ENCODE measurements around the gene WRAP53.
A peak's percentile ranks its signal among the peaks of the same experiment; 100 is the strongest.

WRAP53 gene

DNA sequence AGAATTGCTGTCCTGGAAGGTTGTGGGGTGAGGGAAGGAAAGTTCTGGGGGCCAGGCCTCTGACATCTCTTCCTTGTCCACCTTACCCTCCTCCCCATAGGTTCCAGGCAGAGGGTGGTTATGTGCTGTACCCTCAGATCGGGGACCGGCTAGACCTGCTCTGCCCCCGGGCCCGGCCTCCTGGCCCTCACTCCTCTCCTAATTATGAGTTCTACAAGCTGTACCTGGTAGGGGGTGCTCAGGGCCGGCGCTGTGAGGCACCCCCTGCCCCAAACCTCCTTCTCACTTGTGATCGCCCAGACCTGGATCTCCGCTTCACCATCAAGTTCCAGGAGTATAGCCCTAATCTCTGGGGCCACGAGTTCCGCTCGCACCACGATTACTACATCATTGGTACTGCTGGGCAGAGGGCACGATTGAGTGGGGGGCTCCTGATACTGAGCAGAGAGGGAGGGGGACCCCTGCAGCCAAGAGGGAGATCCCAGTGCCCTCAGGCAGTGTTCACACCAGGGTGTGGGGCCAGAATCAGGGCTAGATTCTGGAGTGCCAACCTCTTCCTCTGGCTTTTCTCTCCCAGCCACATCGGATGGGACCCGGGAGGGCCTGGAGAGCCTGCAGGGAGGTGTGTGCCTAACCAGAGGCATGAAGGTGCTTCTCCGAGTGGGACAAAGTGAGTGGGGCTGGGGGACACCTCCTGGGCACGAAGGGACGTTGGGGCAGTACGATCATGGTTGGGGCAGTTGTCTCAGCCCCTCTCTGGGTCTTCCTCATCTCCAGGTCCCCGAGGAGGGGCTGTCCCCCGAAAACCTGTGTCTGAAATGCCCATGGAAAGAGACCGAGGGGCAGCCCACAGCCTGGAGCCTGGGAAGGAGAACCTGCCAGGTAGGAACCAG is 19.8 kb downstream of the WRAP53 start:
- no peak for DNase-seq (ENCODE audit: low read depth in 3 of 3, low spot score in 1 of 3)

DNA sequence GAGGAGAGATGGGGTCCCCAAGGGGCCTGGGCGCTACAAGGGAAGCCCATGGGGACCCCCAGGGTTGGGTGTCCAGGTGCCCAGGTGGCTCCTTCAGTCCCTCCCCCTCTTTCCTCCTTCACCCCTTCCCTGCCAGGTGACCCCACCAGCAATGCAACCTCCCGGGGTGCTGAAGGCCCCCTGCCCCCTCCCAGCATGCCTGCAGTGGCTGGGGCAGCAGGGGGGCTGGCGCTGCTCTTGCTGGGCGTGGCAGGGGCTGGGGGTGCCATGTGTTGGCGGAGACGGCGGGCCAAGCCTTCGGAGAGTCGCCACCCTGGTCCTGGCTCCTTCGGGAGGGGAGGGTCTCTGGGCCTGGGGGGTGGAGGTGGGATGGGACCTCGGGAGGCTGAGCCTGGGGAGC is 20.8 kb downstream of the WRAP53 start:
- no peak for DNase-seq (ENCODE audit: low read depth in 3 of 3, low spot score in 1 of 3)

DNA sequence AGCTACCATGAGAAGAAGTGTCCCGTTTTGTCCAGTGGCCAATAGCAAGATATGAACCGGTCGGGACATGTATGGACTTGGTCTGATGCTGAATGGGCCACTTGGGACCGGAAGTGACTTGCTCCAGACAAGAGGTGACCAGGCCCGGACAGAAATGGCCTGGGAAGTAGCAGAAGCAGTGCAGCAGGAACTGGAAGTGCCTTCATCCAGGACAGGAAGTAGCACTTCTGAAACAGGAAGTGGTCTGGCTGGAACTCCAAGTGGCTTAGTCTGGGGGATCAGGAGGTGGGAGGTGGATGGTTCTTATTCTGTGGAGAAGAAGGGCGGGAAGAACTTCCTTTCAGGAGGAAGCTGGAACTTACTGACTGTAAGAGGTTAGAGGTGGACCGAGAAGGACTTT is 22.0 kb downstream of the WRAP53 start:
- DNase-seq (ENCODE audit: low read depth in 3 of 3, low spot score in 1 of 3), result no peak

DNA sequence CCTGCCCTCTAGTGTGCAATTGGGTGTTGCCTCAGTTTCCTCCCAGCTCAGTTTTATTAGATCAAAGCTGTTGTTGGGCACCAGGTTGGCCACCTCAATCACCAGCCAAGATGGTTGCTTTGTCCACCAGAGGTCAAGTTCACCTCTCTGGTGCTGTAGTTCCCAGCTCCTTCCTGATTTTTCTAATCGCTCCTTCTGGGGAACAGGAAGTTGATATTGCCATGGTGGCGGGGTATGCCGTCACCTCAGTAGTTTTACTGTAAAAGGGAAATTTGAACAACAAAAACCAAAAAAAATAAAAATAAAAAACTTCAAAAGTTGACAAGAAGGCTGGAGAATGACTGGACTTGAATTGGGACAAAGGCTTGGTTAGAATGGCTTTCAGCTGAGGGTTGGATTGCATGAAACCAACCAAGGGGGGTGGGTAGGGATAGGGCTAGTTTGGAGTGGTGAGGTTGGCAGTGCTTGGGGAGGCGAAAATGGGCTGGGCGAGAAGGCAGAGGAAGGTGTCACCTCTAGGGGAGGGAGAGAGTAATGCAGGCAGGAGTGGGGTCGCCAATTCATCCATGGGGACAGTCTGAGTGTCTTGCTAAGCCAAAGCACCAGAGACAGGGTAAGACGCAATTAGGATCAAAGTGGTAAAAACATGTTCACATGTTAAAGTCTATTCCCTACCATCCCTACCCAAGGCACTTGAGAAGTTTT is 22.9 kb downstream of the WRAP53 start:
- no peak for DNase-seq (ENCODE audit: low read depth in 3 of 3, low spot score in 1 of 3)

DNA sequence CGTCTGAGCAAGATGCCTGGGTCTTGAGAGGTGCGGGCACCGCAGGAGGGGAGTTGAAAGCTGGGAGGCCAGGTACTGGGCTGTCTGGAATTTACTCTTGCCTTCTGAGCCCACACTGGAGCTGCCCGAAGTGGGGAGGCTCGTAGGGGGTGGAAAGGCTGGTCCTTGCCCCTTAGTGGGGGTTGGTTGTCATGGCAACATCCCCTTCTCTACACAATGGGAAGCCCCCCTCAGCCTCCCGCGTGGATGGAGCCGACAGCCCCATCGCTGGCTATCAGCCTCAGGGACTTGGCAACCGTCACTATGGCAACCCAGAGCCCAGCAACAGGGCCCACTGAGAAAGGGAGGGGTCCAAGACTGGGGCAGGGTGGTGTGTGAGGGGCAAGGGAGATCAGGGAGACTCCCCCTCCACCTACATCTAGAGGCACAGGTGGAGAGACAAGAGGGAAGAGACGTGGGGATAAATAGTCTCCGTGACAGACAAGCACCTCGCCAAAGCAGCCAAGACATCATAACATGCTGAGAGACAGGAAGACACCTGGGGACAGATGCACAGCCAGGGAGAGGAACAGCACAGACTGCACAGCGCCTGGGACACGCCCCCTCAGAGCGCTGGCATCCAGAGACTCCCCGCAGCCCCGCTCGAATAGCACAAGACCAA is 24.0 kb downstream of the WRAP53 start:
- no peak for DNase-seq (ENCODE audit: low read depth in 3 of 3, low spot score in 1 of 3)

DNA sequence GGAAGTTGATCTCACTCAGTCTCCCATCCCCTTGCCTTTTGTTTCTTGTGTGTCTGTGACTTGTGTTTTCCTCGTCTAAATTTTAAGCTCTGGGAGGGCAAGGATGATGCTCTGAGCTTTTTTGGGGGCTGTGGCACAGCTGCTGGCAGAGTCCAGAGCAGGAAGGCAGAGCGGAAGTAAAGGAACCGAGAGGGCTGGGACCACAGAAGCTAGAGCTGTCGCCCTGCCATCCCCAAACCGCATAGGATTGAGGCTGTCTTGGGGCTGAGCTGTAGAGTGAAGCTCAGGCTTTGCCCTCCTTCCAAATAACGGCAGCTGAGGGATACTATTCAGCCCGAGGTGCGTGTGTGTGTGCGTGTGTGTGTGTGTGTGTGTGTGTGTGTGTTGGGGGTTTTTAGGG is 25.5 kb downstream of the WRAP53 start:
- no peak for DNase-seq (ENCODE audit: low read depth in 3 of 3, low spot score in 1 of 3)

DNA sequence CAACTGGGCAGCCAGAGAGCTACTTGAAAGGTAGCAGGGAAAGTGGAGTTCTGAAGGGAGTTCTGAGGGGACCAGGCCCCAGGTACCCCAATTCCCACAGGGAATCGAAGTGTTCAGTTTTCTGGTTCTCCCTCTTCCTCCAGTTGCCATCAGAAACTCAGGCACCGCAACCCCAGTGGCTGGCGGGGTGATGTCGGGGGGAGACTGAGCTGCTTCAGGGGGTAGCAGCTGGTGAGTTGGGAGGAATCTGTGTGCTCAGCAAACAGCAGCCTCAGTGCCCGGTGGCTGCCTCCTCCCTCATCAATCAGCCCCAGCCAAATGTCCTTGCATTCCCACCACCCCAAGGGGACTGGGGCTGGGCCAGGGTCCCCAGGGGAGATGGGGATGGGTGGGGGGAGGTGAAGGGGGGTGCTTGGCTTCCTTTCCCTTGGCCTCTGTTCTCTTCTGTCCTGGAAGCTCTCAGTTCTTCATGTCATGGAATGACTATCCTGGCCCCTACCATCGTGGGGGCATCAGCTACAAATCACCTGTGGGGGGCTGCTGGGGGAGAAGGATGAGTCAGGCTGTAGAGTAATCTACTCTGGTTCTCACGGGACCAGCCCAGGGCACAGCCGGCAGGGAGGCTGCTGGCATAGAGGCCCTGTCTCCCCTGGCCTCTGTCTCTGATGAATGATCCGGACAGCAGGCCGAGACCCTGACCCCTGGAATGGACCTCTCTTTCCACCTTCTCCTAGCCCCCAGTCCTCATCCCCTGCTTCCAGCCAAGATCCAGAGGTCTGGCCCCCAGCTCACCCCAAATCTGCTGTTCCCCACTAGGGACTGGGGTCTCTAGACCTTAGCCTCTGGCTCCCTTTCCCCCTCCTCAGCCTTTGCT is 26.7 kb downstream of the WRAP53 start:
- DNase-seq (ENCODE audit: low read depth in 3 of 3, low spot score in 1 of 3), result no peak

DNA sequence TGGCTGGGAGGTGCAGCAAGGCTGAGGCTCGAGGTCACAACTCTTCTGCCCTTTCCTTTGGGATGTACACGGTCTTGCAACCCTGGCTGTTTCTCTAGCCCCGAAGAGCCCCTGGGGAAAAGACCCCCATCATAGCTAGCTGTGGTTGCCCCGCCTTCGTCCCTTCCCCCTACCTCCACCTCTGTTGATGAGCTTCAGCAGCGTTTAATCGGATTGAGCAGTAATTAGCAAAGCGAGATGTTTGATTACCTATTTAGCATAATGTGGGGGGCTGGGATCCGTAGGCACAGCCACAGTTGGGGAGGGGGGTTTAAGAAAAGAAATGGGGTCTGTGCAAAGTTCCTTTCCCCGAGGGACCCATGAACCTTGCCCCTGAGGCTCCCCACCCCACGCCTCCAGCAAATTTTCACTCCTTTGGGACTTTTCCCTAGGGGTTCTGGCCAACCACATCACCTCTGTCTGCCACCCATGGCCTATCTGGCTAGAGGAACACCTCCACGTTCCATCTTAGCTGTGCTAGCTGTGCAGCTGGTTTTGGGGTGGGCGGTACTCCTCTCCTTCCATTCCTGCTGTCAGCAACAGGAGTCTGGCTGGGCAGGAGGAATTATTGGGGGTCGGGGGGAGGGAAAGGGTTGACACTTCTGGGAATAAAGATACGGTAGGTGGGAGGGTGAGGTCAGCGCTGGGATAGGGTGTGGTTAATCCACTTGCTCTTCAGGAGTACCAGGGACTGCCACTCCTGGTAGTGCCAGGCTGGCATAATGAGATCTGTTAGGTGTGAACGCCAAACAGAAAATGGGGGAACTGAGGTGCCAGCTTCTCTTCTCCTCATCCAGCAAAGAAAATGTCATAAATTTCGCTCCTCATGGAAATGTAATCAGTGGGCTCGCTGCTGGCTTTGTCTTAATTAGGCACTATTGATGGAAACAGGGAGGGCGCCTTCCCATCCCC is 27.9 kb downstream of the WRAP53 start:
- no peak for DNase-seq (ENCODE audit: low read depth in 3 of 3, low spot score in 1 of 3)

DNA sequence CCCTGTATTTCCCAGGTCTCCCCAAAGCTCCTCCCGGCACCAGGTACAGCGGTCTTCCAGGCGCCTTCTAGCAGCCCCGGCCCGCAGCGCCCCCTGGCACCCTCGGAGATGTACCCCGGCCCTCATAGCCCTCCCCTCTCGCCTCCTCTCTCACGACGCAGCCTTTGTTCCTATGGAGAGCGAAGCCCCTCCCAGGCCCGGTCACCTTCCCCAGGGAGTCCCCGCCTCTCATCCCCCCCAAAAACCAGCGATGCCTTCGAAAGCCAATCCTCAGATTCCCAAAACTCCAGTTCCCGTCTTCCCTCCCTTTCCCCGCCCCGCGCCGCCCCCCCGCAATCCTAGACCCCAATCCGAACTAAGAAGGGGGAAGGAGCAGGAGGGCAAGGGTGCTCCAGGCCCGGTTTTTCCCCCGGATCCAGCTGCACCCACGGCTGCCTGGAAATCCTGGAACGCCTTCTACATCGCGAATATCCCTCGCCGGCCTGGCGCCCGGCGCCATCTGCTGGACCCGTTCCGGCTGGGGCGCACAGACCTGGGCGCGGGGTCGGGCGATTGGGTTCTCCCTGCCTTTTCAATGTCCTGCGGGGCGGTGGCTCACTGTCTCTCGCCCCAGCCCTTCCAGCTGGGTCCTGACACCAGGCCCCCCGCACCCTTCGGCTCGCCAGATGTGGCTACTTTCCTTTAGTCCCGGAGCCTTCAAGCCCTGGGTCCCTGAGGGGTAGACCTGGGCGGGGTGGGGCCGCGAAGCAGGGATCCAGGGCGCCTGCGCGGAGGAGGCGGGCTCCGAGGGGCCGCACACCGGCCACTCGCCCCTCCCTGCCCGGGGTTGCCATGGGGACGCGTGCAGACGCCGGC is 28.9 kb downstream of the WRAP53 start, which contains the start of gene DNAH2:
Gene DNAH2, plus strand, starts transcription at position 844 of the 855 bp plus-strand sequence. CDS start 1,991 bp downstream, outside the sequence.
- peak in 1 of 3 donors; percentile 21 for DNase-seq (ENCODE audit: low read depth in 3 of 3, low spot score in 1 of 3)

DNA sequence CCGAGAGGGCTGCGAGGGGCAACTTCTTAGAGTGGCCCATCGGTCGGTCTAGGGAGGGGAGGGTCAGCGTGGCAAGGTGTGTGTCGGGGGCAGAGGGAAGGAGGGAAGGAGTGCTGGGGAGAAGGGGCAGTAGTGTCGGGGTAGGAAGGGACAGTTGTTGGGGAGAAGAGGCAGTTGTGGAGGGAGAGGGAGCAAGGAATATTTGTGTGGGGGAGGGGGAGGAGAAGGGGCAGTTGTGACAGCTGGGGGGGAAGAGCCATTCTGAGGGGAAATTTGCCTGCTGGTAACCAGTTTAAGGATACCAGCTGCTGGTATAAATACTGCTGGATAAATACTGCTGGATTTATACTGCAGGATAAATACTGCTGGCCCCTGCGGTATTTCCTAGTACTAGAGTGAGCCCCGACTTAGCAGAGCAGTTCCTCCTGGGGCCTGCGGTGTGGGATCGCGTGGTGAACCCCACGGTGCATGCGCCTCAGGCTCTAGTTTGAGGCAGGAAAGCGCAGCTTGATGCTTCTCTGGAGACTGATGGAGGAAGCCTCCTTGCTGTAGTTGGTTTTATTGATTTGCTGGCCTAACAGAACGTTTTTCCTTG is 29.6 kb downstream of the WRAP53 start:
- no peak for DNase-seq (ENCODE audit: low read depth in 3 of 3, low spot score in 1 of 3)

DNA sequence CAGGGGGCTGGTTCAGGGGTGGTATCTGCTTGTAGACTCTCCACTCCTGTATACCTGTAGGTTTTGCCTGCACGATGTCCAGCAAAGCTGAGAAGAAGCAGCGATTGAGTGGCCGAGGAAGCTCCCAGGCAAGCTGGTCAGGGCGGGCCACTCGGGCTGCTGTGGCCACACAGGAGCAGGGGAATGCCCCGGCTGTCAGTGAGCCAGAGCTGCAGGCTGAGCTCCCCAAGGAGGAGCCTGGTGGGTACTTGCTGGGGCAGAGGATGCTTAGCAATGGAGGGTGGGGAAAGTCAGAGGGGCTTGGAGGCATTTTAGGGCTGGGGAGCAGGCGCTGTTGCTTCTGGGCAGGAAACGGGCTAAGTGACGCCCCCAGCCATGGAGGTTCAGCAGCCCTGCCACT is 31.4 kb downstream of the WRAP53 start:
- no peak for DNase-seq (ENCODE audit: low read depth in 3 of 3, low spot score in 1 of 3)

DNA sequence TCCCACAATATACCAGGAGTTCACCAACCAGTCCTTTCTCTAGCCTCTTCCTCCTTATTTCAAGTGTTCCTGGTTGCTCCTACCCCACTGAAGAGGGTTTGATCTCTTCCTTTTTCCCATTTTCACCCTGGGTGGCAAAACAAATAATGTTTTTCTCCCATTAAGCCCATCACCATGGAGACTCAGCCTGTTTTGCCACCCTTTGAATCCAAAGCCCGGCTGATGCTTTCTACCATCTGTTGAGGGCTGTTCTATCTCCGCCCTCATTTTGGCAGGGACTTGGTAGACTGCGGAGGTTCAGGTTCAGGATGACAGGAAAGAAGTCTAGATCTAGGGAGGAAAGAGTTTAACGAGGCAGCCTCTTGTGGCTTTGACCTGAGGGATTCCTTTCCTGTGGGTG is 31.8 kb downstream of the WRAP53 start:
- DNase-seq (ENCODE audit: low read depth in 3 of 3, low spot score in 1 of 3), result no peak

DNA sequence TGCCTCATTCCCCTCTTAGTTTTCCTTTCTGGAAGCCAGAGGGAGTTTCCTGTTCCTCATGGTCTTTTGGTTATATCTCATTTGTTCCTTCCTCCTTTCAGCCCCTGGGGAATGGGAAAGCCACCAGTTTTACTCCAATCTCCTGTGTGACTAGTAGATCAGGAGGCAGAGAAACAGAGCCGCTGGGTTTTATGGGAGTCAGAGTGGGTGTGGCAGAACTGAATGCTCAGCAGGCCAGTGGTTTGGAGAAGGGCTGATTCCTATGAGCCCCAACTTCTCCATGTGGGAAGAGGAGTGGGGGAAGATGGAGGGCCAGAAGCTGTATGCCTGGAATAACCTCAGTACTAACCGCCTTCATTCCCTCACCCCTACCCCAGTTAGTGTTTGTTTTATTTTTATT is 33.3 kb downstream of the WRAP53 start:
- DNase-seq (ENCODE audit: low read depth in 3 of 3, low spot score in 1 of 3), result no peak

DNA sequence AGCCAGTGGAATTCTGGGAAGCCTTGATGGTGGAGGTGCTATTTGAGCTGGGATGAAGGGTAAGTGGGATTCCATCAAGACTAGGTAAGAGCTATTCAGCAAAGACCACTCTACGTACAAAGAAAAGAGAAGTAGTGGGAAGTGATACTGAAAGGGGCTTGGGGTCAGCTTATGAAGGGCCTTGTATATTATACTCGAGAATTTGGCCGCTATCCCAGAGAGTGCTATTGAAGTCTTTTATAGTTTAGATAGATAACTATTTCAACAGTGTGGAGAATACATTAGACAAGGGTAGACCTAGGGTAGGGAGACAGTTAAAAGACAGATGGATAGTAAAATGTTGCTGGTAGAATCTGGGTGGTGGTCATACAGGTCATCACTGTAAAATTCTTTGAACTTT is 39.6 kb downstream of the WRAP53 start:
- no peak for DNase-seq (ENCODE audit: low read depth in 3 of 3, low spot score in 1 of 3)

DNA sequence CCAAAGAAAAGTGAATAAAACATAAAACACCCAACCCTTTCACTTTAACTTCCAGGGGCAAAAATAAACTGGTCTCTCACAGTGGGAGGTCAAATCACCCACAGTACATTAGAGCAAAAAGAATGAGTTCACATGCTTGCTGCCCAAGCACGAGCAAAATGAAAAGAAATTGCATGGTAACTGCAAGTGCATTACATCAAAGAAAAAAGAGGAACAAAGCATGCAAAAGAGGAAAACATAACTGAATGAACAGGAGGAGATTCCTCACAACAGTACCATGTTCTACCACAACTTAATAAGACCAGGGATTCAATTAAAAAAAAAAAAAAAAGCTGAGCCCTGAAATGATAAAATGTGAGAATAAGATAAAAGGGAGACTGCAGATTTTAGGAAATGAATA is 41.5 kb downstream of the WRAP53 start:
- DNase-seq (ENCODE audit: low read depth in 3 of 3, low spot score in 1 of 3), result no peak

DNA sequence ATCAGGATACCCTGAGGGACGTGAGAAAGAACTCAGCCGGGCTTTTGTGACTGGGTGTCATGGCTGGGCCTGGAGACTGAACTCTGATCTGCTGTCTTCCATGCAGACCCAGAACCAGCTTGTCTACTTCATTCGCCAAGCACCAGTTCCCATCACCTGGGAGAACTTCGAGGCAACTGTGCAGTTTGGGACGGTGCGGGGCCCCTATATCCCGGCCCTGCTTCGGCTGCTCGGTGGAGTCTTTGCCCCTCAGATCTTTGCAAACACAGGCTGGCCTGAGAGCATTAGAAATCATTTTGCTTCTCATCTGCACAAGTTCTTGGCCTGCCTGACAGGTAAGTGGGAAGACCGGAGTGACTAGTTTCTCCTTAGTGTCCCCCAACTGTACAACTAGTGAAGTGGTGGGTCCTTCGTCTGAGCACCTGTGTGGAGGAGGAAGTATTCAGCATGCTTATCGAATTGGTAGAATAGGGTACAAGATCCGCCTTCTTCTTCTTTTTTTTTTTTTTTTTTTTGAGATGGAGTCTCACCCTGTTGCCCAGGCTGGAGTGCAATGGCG is 44.8 kb downstream of the WRAP53 start:
- no peak for DNase-seq (ENCODE audit: low read depth in 3 of 3, low spot score in 1 of 3)

DNA sequence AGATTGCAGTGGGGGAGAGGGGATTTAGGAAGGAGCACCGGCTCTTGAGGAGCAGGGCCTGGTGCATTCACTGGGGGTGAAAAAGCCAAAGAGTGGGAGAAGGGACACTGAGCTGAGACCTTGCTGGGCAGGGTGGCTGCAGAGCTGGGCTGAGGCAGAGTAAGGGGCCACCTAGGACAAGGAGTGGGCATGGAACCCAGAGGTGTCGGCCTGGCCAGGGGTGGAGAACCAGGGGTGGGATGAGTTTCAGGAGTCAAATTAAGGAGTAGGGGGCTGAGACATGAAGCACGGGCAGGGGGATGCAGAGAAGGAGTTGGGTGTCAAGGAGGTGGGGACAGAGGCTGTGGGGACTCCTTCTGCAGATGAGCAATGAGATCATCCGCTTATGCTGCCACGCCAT is 49.3 kb downstream of the WRAP53 start:
- DNase-seq (ENCODE audit: low read depth in 3 of 3, low spot score in 1 of 3), result no peak

DNA sequence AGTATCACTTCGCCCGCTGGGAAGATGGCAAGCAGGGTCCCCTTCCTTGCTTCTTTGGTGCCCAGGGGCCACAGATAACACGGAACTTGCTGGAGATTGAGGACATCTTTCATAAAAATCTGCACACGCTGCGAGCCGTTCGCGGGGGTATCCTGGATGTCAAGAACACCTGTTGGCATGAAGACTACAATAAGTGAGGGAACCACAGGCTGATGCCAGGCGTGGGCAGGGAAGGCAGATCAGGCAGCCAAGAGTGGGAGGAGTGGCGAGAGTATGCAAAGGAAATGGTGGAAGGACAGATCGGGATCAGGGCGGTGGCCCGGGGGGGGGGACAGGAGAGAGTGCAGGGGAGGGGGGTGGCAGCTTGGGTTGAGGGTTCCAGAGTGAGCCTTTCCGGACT is 51.5 kb downstream of the WRAP53 start:
- DNase-seq (ENCODE audit: low read depth in 3 of 3, low spot score in 1 of 3), result no peak

Data from stimulated activated CD4-positive, alpha-beta T cell treated with anti-CD3 and anti-CD28 coated beads, TNF-alpha, amount 100 ng/mL, for 1 hour (primary cell).